IMR-90 (cell line): ENCODE data around the gene RET. TPM values are rescaled to one million over a fixed set of nuclear protein-coding genes. Genes with fewer than 3 reads are reported as not detected.

Experiments
- ATAC-seq: fragments of 200-7000 bp; cut with Tn5 transposase; 2 replicates; pipeline ENCODE4 v1.9.1; 2020; ENCODE audit warnings: low read depth, mild to moderate bottlenecking, moderate library complexity
- BruUV-seq: library from RNA; stranded (reverse); fragments of 400-500 nt; replicated peaks from 2 replicates; lab custom pipeline; 2021; lab: Mats Ljungman, UMichigan
- CTCF ChIA-PET: fragments of 300-600 bp; formaldehyde crosslinking; extraction: SDS; loops from one replicate; lab custom pipeline; 2021; ENCODE audit warnings: antibody characterized with exemption; lab: Yijun Ruan, JAX
- POLR2A ChIA-PET: fragments of 300-600 bp; sonication (Branson Sonifier 250); formaldehyde crosslinking; loops from one replicate; lab custom pipeline; 2022; ENCODE audit warnings: antibody characterized with exemption; ENCODE audit not compliant: unreplicated experiment; lab: Charles Lee
- DNase-seq: peaks from one replicate; pipeline ENCODE4 v3.0.0; 2013
- H2AFZ ChIP-seq: replicated peaks from 2 replicates; pipeline ENCODE3; 2013; ENCODE audit warnings: low read length, mild to moderate bottlenecking; ENCODE audit not compliant: poor library complexity
- H2AK5ac ChIP-seq: 2 replicates; pipeline ENCODE4 v1.6.1; 2013; ENCODE audit warnings: low read depth, low read length, inconsistent platforms
- H2AK9ac ChIP-seq: replicated peaks from 2 replicates; pipeline ENCODE3; 2013; ENCODE audit warnings: mild to moderate bottlenecking, low read depth, low read length, moderate library complexity; ENCODE audit not compliant: poor library complexity
- H2BK120ac ChIP-seq: 2 replicates; pipeline ENCODE4 v1.6.1; 2013; ENCODE audit warnings: low read depth, low read length, inconsistent platforms
- H2BK15ac ChIP-seq: 3 replicates; pipeline ENCODE4 v1.6.1; 2013; ENCODE audit warnings: low read depth, low read length, inconsistent platforms
- H2BK20ac ChIP-seq: 2 replicates; pipeline ENCODE4 v1.6.1; 2013; ENCODE audit warnings: low read depth, mild to moderate bottlenecking, inconsistent platforms, low read length, moderate library complexity
- H2BK5ac ChIP-seq: 2 replicates; pipeline ENCODE4 v1.6.1; 2013; ENCODE audit warnings: mild to moderate bottlenecking, low read depth, low read length, inconsistent platforms; ENCODE audit not compliant: poor library complexity, severe bottlenecking
- H3K14ac ChIP-seq: replicated peaks from 2 replicates; pipeline ENCODE4 v1.6.1; 2013; ENCODE audit warnings: low read depth, low read length, inconsistent platforms
- H3K18ac ChIP-seq: 2 replicates; pipeline ENCODE4 v1.6.1; 2013; ENCODE audit warnings: low read depth, low read length, control low read depth
- H3K23ac ChIP-seq: 2 replicates; pipeline ENCODE4 v1.6.1; 2013; ENCODE audit warnings: low read depth, low read length, inconsistent platforms
- H3K27ac ChIP-seq: 2 replicates; pipeline ENCODE4 v1.5.1; 2013; ENCODE audit warnings: mild to moderate bottlenecking, control low read depth, low read length; ENCODE audit not compliant: insufficient read depth
- H3K27me3 ChIP-seq: 2 replicates; pipeline ENCODE4 v1.6.1; 2013; ENCODE audit warnings: low read length; ENCODE audit not compliant: control insufficient read depth, insufficient read depth
- H3K36me3 ChIP-seq: 2 replicates; pipeline ENCODE4 v1.6.1; 2013; ENCODE audit warnings: low read length, mixed read lengths; ENCODE audit not compliant: control insufficient read depth, insufficient read depth
- H3K4ac ChIP-seq: 2 replicates; pipeline ENCODE4 v1.6.1; 2013; ENCODE audit warnings: low read depth, low read length, inconsistent platforms
- H3K4me1 ChIP-seq: 2 replicates; pipeline ENCODE4 v1.6.1; 2013; ENCODE audit warnings: low read length, mixed read lengths; ENCODE audit not compliant: control insufficient read depth, insufficient read depth
- H3K4me2 ChIP-seq: 2 replicates; pipeline ENCODE4 v1.6.1; 2013; ENCODE audit warnings: low read depth, mild to moderate bottlenecking, control low read depth, low read length, moderate library complexity
- H3K4me3 ChIP-seq: 2 replicates; pipeline ENCODE4 v1.5.1; 2013; ENCODE audit warnings: low read depth, mild to moderate bottlenecking, control low read depth, low read length, moderate library complexity; ENCODE audit not compliant: insufficient read depth
- H3K56ac ChIP-seq: 2 replicates; pipeline ENCODE4 v1.6.1; 2013; ENCODE audit warnings: low read length, inconsistent platforms; ENCODE audit not compliant: insufficient read depth; ENCODE audit errors: extremely low read depth
- H3K79me1 ChIP-seq, 2 experiments: 2 replicates each; pipeline ENCODE4 v1.6.1; 2013; ENCODE audit warnings: low read length in 2 of 2, inconsistent platforms in 1 of 2, low read depth in 1 of 2
- H3K9ac ChIP-seq: 2 replicates; pipeline ENCODE4 v1.6.1; 2013; ENCODE audit warnings: low read depth, low read length, control low read depth
- H3K9me1 ChIP-seq: 2 replicates; pipeline ENCODE4 v1.6.1; 2013; ENCODE audit warnings: low read length, inconsistent platforms; ENCODE audit not compliant: insufficient read depth
- H3K9me3 ChIP-seq: 2 replicates; pipeline ENCODE4 v1.6.1; 2013; ENCODE audit warnings: low read length; ENCODE audit not compliant: control insufficient read depth, insufficient read depth
- H4K20me1 ChIP-seq: 2 replicates; pipeline ENCODE4 v1.6.1; 2013; ENCODE audit warnings: low read length, inconsistent platforms; ENCODE audit not compliant: insufficient read depth
- H4K5ac ChIP-seq: 2 replicates; pipeline ENCODE4 v1.6.1; 2013; ENCODE audit warnings: mild to moderate bottlenecking, low read depth, low read length, control low read depth
- H4K8ac ChIP-seq, 2 experiments: 2 replicates each; pipeline ENCODE4 v1.6.1; 2013; ENCODE audit warnings: low read depth in 2 of 2, low read length in 2 of 2, control low read depth in 1 of 2, inconsistent platforms in 1 of 2
- H4K91ac ChIP-seq: 2 replicates; pipeline ENCODE4 v1.6.1; 2013; ENCODE audit warnings: low read depth, low read length, inconsistent platforms; ENCODE audit not compliant: insufficient read depth
- BHLHE40 ChIP-seq: fragments of 150-350 bp; IDR thresholded peaks from 2 replicates; pipeline ENCODE4 v1.6.1; 2016; ENCODE audit warnings: mild to moderate bottlenecking, low read depth, low read length
- CEBPB ChIP-seq: IDR thresholded peaks from 2 replicates; pipeline ENCODE4 v1.6.1; 2012; ENCODE audit warnings: low read depth, low read length, improper control_type of control experiment
- CHD1 ChIP-seq: IDR thresholded peaks from 2 replicates; pipeline ENCODE4 v1.6.1; 2012; ENCODE audit warnings: low read depth, low read length, improper control_type of control experiment
- CTCF ChIP-seq: conservative IDR thresholded peaks from 2 replicates; pipeline ENCODE4 v1.5.1; 2012; ENCODE audit warnings: mild to moderate bottlenecking, low read depth, low read length, improper control_type of control experiment
- FOS ChIP-seq: fragments of 150-350 bp; IDR thresholded peaks from 2 replicates; pipeline ENCODE4 v1.6.1; 2016; ENCODE audit warnings: low read depth, low read length
- NFE2L2 ChIP-seq: fragments of 150-350 bp; IDR thresholded peaks from 2 replicates; pipeline ENCODE4 v1.6.1; 2016; ENCODE audit warnings: low read depth, mild to moderate bottlenecking, low read length
- RAD21 ChIP-seq: IDR thresholded peaks from 2 replicates; pipeline ENCODE4 v1.6.1; 2012; ENCODE audit warnings: low read length, improper control_type of control experiment
- RCOR1 ChIP-seq: IDR thresholded peaks from 2 replicates; pipeline ENCODE4 v1.6.1; 2012; ENCODE audit warnings: mild to moderate bottlenecking, low read length, improper control_type of control experiment; ENCODE audit not compliant: insufficient replicate concordance
- SMC3 ChIP-seq: fragments of 150-350 bp; IDR thresholded peaks from 2 replicates; pipeline ENCODE4 v1.6.1; 2016; ENCODE audit warnings: low read depth, mild to moderate bottlenecking, antibody characterized with exemption, low read length, moderate library complexity
- USF2 ChIP-seq: fragments of 150-350 bp; IDR thresholded peaks from 2 replicates; pipeline ENCODE4 v1.6.1; 2017; ENCODE audit warnings: mild to moderate bottlenecking, antibody characterized with exemption, low read length, low read depth
- WGBS, 2 experiments: methylation state at CpG; one replicate each; pipeline versions ENCODE4 v1.1.5 to v1.1.7; 2013; ENCODE audit warnings: missing lambda C conversion rate in 2 of 2; ENCODE audit not compliant: insufficient read length in 1 of 2; ENCODE audit errors: extremely low coverage in 2 of 2; 5-methylcytosine and 5-hydroxymethylcytosine counted together
- dilution Hi-C: fragments of 300-500 bp; cut with HindIII; formaldehyde crosslinking; loops from one replicate; pipeline ENCODE4 v1.14.3; 2018; ENCODE audit warnings: low sequenced_read_pairs; ENCODE audit not compliant: unreplicated experiment
- in situ Hi-C: fragments of 300-500 bp; cut with MboI; formaldehyde crosslinking; loops from 3 replicates; pipeline ENCODE4 v1.14.3; 2019; ENCODE audit warnings: low sequenced_read_pairs, inconsistent platforms, mixed read lengths
- intact Hi-C: fragments of 100-400 bp; cut with micrococcal nuclease; formaldehyde crosslinking; loops from 2 replicates; pipeline ENCODE4 v1.10.0; 2022
- polyA plus RNA-seq, 3 experiments: library from polyadenylated mRNA; depleted of rRNA; stranded (reverse); fragments of >200 nt; gene quantifications; 2 replicates each; pipeline ENCODE4 v1.2.3, GENCODE V29; 2012; ENCODE audit warnings: low replicate concordance in 1 of 3
- total RNA-seq: library from RNA; depleted of rRNA; stranded (reverse); fragments of >200 nt; gene quantifications from 2 replicates; pipeline ENCODE4 v1.2.3, GENCODE V29; 2012

RET gene
- total and polyA plus RNA-seq, 2 of the 4 experiments (the other 2 are of a cell fraction) = 0.10 to 0.18 TPM

- no peak for TF ChIP-seq RAD21
These were observed 1.5 kb downstream of the RET start (continued) for GRCh38 chr10:43078175-43078985.

- no peak overlapping the region for H2BK5ac ChIP-seq
- CTCF ChIA-PET = interaction anchor here (1.3 kb wide), 1 partner anchor 203 kb away, joined by 3 read pairs; no protein-coding TSS in a partner anchor
- H2AK5ac ChIP-seq = no peak overlapping the region
- 0% methylated on average over 1 of the region's 10 CpGs; no CpG with 5 or more reads in 1 of the 2 experiments for WGBS, 2 experiments
- POLR2A ChIA-PET = no interaction called here
- no peaks in the 10 kb centered on the region for H3K9me3 ChIP-seq
- H4K91ac ChIP-seq = no peak overlapping the region
- no peak overlapping the region for H3K18ac ChIP-seq
- TF ChIP-seq FOS (no peak), RAD21 (peak; percentile 22; the same call in 1 of the 2 replicates), RCOR1 (no peak), NFE2L2 (no peak), BHLHE40 (no peak), CEBPB (no peak), USF2 (no peak), SMC3 (peak; percentile 46), CHD1 (no peak), CTCF (peak; percentile 38)
- H3K14ac ChIP-seq = no peak overlapping the region
- intact Hi-C loops (loop anchor here (1.0 kb wide), 1 partner anchor 213 kb away; no protein-coding TSS in a partner anchor), dilution Hi-C loops (no loop called here), in situ Hi-C loops (no loop called here)
- H2BK120ac ChIP-seq = no peak overlapping the region
- no peaks in the 10 kb centered on the region for H4K20me1 ChIP-seq
- no peak for DNase-seq
- H2AFZ ChIP-seq = no peak overlapping the region
- H3K4me3 ChIP-seq = no peak overlapping the region
- no peak for ATAC-seq
- H3K79me1 ChIP-seq = no peaks in the 10 kb centered on the region
- H3K36me3 ChIP-seq = no peaks in the 10 kb centered on the region
- no peak overlapping the region for H2BK20ac ChIP-seq
- H3K27ac ChIP-seq = no peak overlapping the region
- H3K4me2 ChIP-seq = no peak overlapping the region
- H2BK15ac ChIP-seq = no peak overlapping the region
- H3K9me1 ChIP-seq = no peaks in the 10 kb centered on the region
- no peak overlapping the region for H4K5ac ChIP-seq
- H2AK9ac ChIP-seq = no peak overlapping the region
- H4K8ac ChIP-seq = no peak overlapping the region
- H3K4ac ChIP-seq = no peak overlapping the region
- H3K56ac ChIP-seq = no peak overlapping the region
- no peaks in the 10 kb centered on the region for H3K4me1 ChIP-seq
- H3K9ac ChIP-seq = no peak overlapping the region
- H3K23ac ChIP-seq = no peak overlapping the region
- H3K27me3 ChIP-seq = peaks cover 46% of the 10 kb centered on the region
- BruUV-seq = no TSS peak
These were observed 2.1 kb downstream of the RET start for GRCh38 chr10:43078986-43079273.
